Stimulated activated naive CD4-positive, alpha-beta T cell treated with Interleukin-2 at 50 U/mL for 16 hours (primary cell): Measurements from ENCODE around the gene RAD21L1.
"Not testable (repeated sequence)": the region's sequence is repeated elsewhere in the genome, so short reads cannot be mapped to it uniquely, and the experiment has no call there.

Experiments
- DNase-seq: peaks from one replicate; lab custom pipeline; 2025; lab: John Stamatoyannopoulos, UW

The RAD21L1 gene

GRCh38 chr20:1199212-1199873, 26.5 kb upstream of the RAD21L1 start:
- DNase-seq = no peak

- no peak for DNase-seq
Measured at GRCh38 chr20:1199964-1200363, 25.9 kb upstream of the RAD21L1 start.

GRCh38 chr20:1202762-1203504, 22.9 kb upstream of the RAD21L1 start, which contains the start of gene C20orf202:
C20orf202 (plus strand) TSS chr20:1203454; CDS start chr20:1203586, 132 bp downstream.
- DNase-seq = no peak

- DNase-seq = no peak
Measured at GRCh38 chr20:1203630-1204029, 22.2 kb upstream of the RAD21L1 start.

- no peak for DNase-seq
Measured at GRCh38 chr20:1204113-1204512, 21.7 kb upstream of the RAD21L1 start.

- DNase-seq = no peak
Measured at GRCh38 chr20:1204576-1204975, 21.3 kb upstream of the RAD21L1 start.

- DNase-seq = no peak
Measured at GRCh38 chr20:1205802-1206201, 20.0 kb upstream of the RAD21L1 start.

- DNase-seq = no peak
Measured at GRCh38 chr20:1206366-1207148, 19.3 kb upstream of the RAD21L1 start.

- DNase-seq = no peak
Measured at GRCh38 chr20:1207293-1207878, 18.5 kb upstream of the RAD21L1 start.

- no peak for DNase-seq
Measured at GRCh38 chr20:1209447-1210387, 16.1 kb upstream of the RAD21L1 start.

- no peak for DNase-seq
Measured at GRCh38 chr20:1210501-1210900, 15.3 kb upstream of the RAD21L1 start.

- DNase-seq = no peak
Measured at GRCh38 chr20:1212023-1212422, 13.8 kb upstream of the RAD21L1 start.

- peak; percentile 55 for DNase-seq
Measured at GRCh38 chr20:1212607-1213396, 13.0 kb upstream of the RAD21L1 start.

GRCh38 chr20:1214838-1215261, 11.0 kb upstream of the RAD21L1 start:
- no peak for DNase-seq

GRCh38 chr20:1215386-1216170, 10.3 kb upstream of the RAD21L1 start:
- peak; percentile 62 for DNase-seq

GRCh38 chr20:1216527-1217427, 9.1 kb upstream of the RAD21L1 start:
- DNase-seq = not testable (repeated sequence)

- not testable (repeated sequence) for DNase-seq
Measured at GRCh38 chr20:1222750-1223149, 3.1 kb upstream of the RAD21L1 start.

- DNase-seq = no peak
Measured at GRCh38 chr20:1224205-1224890, 1.5 kb upstream of the RAD21L1 start.
